ENCODE results near the gene PARD3.
"Not testable (repeated sequence)": the region's sequence is repeated elsewhere in the genome, so short reads cannot be mapped to it uniquely, and the experiment has no call there.

The PARD3 gene

DNA sequence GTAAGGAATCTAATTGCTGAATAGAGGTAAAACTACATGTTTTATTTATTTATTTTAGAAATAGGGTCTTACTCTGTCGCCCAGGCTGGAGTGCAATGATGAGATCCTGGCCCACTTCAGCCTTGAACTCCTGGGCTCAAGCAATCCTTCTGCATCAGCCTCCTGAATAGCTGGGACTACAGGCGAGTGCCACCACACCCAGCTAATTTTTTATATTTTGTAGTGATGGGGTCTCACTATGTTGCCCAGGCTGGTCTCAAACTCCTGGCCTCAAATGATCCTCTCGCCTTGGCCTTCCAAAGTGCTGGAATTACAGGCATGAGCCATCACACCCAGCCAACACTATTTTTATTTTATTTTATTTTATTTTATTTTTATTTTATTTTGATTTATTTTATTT is 170.3 kb downstream of the PARD3 start:
- not testable (repeated sequence) for DNase-seq

DNA sequence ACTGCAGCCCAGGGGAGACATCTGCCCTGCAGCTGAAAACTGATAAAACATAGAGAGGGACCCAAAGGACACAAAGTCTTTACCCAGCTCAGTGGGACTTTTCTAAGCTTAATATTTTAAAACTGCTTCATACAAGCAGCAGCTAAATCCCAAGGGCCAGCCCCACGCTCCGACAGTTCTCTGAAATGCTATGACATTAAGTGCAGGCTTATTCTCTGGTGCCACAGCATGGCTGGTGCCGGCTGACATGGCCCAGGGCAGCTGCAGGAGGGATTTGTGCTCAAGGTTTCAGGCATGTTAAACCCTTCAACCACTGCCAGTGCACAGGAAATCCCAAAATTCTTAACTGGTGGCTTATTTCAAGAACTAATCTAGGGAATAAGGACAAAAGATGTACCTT is 170.9 kb downstream of the PARD3 start:
- no peak for DNase-seq

DNA sequence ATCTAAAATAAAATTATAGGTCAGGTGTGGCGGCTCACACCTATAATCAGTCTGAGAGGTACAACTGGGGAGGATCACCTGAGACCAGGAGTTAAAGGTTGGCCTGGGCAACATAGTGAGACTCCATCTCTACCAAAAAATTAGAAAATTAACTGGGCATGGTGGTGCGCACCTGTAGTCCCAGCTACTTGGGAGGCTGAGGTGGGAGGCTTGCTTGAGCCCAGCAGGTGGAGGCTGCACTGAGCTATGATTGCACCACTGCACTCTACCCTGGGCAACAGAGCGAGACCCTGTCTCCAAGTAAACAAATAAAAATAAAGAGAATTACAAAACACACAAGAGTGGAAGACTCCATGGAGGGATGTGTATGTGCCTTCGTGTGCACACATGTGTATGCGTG is 171.5 kb downstream of the PARD3 start:
- DNase-seq: no peak

DNA sequence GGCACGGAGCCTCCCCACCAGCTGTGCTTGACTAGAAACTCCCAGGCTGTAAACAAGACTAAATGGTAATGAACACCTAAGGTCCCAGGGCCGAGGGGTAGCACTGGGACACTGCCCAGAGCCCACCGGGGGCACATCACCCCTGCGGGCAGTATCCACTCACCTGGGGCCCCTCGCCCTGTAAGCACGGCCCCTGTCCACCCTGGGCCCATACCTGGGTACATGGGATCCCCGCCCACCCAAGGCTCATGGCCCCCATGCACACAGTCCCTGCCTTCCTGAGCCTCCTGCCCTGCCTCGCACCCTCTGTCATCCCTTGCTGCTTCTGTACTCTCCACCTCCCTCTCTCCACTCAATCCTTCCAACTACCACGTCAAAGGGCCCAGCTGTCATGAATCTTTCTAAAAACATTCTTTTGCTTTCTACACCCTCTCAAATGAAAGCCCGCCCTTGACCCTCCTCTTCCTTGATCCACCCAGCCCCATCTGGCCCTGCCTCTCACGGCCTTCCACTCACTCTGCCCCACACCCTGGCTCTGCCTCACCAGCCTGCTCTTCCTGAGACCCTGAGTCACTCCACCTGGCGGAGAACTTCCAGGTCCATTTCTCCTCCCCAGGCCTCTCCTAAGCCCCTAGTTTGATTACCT is 173.1 kb downstream of the PARD3 start:
- DNase-seq: no peak

DNA sequence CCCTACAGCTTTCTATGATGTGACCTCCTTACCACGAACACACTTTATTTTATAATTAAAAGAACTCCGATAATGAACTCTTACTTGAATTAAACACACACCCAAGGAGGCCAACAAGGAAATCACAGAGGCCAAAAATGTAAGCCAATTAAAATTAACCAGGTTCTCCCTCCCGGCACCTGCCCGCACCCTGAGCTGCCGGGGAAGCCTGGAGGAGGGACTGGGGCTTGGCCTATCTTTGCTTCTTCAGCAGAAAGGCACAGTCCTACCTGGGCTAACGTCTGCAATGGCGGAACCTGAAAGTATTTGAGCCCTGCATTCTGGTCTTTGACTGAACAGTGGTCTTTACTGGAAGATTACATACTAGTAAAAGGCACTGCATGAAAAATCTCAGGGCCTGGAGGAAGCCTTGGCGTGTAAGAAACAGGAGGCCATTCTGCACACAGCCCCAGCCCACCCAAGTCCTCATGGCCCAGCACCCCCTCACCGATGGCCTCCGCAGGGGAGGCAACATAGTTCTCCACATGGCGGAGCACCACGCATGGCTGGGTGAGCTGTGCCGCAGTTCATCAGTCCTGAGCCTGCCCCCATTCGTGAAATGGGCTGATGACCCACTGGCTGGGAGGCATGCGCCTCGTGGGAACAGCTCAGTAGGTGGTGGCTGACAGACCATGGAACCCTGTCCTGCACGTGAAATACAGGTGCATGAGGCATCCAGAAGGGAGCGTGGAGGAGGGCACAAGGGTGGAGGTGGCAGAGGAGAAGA is 173.8 kb downstream of the PARD3 start:
- no peak for DNase-seq

DNA sequence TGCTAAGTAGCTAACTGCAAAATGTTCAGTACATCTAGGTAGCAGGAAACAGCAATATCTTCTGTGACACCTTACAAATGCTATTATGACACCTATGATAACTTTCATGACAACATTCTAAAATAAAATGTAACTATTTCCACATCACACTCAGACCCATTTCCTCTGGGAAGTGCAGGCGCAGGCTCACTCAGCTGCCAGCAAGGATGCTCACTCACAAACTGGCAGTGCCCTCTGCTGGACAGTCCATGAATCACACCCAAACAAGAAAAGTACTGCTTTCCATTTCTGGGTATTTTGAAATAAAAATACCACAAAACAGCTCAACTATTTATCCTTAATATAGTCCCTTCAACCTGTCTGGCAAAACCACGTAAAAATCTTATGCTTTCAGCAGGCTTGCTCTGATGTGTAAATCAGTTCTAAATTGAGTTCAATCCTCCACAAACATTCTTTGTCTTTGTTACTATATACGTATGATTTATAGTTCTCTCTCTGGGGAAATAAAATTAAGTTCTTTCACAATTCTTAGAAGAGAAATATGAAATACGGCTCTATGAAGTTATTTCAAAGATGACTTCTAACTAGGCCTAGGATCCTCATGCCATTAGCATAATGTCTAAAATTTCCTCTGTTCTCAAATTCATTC is 176.6 kb downstream of the PARD3 start:
- DNase-seq: peak; percentile 86

DNA sequence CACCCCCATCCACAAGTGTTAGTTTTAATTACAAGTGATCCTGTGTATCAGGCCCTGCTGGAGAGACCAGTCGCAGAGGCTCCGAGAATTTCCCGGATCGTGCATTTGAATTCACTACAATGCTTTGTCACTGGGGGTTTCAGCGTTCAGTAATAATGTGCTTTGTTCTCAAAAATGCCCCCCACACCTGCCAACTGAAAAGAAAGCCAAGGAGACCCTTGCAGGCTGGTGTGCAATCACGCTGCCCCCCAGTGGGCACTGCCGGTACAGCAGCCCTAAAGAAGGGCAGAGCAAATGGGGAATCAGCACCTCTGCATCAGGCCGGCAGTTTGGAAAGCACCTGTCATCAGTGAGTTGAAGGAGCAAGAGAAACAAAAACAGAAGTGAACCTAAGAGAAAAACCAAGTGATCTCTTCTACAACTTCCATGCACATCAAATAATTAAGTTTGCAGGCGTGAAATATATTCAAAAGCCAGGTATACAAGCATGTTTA is 177.6 kb downstream of the PARD3 start:
- peak; percentile 79 for DNase-seq

DNA sequence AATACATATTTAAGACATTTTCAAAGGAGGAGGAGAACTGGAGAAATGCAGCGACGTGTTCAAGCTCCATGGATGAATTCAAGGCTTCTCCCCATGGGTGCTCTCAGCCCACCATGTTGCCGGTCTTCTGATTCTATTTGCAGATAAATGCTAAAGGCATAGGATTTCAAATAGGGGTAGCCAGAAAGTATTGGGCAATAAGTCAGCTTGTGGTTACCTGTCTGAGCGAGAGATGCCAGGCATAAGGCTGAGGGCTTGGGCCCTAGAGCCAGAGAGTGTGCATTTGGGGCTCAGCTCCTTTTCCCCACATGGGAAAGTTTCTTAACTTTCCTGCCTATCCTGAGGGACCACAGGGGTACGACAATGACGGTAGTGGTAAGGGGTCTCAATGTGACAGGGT is 180.0 kb downstream of the PARD3 start:
- DNase-seq: no peak

DNA sequence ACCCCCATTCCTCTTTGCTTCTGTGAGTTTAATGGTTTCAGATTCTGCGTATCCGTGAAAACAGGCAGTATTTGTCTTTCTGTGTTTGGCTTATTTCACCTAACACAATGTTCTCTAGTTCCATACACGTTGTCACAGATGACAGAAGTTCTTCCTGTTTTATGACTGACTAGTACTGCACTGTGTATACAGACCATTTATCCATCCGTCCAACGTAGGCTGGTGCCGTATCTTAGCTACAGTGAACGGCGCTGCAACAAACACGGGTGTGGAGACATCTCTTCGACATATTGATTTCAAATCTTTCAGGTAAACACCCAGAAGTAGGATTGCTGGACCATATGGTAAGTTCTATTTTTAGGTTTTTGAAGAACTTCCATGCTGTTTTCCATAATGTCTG is 181.7 kb downstream of the PARD3 start:
- DNase-seq: no peak

DNA sequence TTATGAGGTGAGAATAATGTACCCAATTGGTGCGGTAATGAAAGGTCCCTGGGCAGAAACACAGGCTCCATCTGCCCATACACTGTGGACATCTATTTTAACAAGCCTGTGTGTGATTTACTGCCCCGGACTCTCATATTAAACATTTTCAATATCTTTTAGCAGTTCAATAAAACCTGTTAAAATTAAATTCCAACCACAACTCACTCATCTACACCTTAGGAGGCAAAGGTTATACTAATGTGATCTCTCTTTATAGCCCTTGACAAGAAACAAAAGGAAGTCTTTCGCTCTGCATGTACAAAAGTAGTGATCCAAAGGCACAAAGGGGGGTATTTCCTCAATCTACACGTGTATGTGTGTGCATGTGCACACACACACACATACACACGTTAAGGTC is 186.0 kb downstream of the PARD3 start:
- no peak for DNase-seq

DNA sequence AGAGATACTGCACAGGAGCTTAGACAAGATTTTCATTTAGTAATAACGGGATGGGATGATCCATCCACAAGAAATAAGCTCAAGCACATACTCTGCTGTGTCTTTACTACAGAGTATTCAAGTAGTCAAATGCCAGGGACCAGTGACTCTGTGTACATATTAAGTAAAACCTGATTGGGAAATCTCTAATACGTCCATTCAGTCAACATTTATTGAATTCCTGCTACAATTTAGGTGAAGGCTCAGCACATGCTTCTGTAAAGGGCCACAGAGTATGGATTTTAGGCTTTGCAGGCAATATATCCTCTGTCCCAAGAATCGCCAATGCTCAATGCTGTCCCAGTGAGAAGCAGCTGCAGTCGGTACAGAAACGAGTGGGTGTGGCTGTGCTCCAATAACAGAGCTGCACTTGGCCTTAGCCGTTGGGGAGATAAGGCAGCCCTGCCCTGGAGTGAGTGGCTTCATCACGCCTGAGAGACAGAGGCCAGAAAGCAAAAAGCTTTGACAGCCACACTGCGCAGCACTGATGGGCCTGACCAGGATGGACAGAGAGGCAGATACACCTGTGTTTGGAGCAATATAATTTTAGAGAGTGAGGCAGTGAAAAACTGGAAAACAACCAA is 186.8 kb downstream of the PARD3 start:
- no peak for DNase-seq

DNA sequence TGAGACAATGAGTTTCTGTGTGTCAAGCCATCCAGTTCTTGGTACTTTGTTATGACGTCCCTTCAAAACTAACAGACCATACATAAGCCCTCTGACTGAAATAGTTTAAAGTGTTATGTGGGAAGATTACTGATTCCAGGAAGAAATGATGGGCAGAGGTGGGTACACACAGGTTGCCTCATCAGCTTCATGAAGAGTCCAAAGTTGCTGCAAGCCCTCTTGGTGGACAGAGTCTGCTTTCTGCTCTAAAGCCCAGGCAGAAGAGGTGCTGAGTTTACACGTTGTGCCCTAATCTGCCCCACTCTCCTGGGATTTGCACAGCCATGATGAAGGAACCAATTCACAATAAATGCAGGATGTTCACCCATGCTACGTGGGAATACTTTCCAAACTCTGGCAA is 187.4 kb downstream of the PARD3 start:
- no peak for DNase-seq

DNA sequence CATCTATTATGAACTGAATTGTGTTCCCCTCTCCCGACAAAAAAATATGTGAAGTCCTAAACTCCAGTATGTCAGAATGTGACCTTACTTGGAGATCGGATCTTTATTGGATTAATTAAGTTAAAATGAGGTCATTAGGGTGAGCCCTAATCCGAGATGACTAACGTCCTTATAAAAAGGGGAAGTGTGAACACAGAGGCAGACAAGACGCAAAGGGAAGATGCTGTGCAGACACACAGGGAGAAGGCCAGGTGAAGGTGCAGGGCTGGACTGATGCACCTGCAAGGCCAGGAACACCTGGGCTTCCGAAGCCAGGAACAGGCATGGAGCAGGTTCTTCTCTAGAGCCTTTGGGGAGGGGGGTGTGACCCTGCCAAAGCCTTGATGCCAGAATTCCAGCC is 187.8 kb downstream of the PARD3 start:
- DNase-seq: no peak

DNA sequence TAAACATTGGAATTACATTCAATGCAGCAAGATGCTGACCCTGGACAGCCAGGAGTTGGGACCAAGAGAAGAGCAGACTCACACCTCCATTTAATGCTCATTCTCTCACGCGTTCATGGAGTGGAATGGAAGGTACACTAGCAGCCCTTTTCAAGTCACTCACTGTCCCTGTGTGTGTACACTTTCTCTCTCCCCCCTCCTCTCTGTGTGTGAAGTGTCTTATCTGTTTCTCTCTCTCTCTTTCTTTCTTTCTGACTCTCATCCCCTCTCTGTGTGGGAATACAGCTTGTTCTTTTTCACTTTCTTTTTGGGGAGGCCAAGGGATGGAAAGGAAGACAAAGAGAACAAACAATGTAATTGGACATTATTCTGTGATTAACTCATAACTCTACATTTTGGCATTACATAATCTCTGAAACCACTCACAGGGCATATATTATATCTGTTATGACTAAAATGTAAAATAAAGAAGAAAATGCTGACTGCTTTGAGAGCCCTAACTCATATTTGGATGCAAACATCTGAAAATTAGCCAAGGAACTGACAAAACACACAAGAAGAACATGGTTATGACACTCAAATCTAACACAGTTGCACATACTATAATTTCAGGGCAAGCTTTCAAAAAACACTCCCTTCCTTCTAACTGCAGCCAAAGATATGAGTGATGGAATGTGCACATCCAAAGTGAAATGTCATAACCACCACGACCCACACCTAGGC is 188.8 kb downstream of the PARD3 start:
- DNase-seq: no peak

DNA sequence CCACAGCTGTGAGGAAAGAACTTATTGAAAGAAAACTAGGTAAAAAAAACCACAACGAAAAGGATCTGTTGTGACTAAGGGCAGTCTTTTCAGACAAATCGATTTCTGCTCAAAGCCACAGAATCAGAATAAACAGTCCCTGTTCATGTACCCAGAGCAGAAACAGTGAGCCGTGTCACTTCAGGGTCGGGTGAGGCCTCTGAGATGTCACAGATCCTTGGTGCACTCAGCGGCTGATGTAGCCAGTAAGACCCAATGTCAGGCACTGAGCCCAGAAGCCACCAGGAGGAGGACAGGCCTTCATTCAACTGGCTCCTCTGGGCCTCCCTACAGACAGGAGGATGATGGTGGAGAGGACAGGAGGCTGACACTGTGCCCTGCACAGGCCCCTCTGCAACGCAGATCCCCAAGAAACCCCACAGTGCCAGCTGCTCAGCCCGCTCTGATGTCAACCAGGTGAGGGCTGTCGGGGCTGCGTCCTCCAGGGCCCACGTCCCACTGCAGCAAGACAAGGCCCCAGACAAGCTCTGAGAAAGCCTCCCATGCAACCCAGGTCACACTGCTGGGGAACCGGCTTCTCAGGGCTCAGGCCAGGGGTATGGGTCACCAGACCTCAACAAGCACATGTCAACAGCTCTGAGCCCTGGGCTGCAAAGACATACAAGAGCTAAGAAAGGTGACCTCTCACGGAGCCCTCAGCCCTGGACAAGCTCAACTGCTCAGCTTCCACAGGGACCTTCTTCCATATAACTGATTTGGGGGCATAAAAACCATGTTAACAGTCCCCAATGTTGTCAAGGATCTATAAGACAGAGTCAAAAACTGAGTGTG is 190.6 kb downstream of the PARD3 start:
- no peak for DNase-seq

DNA sequence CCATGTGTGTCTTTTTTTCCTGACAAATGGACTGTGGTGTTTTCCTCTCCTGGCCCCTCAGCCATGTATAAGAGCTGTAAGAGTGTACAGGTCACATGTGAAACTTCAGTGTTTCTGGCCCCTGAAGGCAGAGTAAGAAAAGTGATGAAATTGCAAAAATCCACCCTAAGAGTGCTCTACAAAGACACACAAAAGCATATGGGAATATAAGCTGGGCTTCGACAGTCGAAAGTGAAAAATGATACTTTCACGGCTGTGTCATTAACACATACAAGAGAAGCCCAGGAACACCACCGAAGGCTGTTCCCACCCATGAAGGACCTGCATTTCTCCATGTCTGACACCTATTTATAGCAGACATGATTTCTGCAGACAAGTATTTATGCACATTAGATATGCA is 192.2 kb downstream of the PARD3 start:
- DNase-seq: no peak

DNA sequence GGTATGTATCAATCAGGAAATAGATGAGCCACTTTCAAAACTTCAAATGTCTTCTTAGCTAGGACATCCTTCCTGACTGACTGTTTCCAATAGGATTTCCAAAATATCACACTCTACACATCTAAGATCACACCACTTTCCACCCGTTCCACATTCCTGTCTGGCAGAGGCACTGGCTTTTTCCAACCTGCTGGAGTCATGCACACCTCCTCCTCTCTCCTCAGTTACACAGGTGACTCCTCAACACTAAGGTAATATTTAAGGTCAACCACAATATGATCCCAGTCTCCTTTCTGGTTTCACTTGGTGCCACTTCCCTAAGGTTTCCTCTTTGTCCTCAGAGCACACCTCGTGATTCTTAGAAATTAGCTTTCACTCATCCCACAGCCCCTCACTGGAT is 196.5 kb downstream of the PARD3 start:
- no peak for DNase-seq

DNA sequence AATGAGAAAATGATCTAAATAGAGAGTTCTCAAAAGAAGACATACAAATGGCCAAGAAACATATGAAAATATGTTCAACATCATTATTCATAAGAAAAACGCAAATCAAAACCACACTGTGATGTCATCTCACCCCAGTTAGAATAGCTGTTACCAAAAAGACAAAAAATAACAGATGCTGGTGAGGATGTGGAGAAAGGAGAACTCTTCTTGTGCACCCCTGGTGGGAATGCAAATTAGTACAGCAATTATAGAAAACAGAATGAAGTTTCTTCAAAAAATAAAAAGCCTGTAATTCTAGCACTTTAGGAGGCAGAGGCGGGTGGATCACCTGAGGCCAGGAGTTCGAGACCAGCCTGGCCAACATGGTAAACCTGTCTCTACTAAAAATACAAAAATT is 199.3 kb downstream of the PARD3 start:
- DNase-seq: no peak

DNA sequence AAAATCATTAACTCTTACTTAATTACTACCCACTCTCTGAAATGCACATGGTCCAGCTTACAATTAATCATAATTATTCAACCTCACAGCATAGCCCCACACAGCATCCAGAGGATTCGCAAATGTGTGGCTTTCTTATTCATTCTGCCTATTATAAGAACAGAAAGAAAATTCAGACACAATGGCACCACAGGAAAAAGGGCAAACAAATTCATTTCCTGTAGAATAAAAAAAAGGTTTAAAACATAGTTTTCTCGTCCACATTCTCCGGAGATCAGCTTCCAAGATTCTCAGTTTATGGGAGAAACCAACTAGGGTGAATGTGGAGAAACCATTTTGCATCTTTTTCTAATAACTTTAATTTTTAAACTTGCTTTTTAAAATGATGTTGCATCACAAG is 201.6 kb downstream of the PARD3 start:
- DNase-seq: no peak

DNA sequence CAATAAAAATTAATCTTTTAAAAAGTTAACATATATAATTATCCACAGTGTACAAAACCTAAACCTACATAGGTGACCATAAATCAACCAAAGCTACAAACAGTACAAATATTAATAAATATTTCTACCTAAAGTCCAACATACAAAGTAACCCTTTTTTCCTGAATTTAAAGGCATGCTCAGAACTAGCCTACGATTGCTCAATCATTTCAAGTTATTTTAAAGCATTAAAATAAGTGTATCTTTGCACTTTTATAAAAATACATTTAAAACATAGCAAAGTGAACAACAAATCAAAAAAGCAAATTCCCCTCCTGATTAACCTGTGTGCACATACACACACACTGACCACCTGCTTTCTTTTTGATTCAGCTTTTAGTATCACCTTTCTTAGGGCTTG is 202.2 kb downstream of the PARD3 start:
- no peak for DNase-seq

DNA sequence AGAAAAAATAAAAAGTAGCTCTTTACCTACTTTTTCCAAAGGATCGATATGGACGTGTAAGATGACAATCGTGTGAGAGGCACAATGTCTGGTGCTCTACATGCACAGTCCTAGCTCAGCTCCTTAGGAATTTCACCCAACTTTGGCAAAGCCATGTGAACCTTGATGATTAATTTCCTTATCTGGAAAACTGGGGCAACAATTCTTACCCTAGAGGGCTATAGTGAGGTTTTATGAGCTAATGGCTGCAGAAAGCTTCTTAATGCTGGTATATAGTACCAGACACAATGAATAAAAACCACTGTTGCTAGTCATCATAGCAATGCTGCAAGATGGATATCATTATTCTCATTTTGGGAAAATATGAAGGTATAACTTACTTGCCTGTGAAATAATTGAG is 202.7 kb downstream of the PARD3 start:
- DNase-seq: no peak

DNA sequence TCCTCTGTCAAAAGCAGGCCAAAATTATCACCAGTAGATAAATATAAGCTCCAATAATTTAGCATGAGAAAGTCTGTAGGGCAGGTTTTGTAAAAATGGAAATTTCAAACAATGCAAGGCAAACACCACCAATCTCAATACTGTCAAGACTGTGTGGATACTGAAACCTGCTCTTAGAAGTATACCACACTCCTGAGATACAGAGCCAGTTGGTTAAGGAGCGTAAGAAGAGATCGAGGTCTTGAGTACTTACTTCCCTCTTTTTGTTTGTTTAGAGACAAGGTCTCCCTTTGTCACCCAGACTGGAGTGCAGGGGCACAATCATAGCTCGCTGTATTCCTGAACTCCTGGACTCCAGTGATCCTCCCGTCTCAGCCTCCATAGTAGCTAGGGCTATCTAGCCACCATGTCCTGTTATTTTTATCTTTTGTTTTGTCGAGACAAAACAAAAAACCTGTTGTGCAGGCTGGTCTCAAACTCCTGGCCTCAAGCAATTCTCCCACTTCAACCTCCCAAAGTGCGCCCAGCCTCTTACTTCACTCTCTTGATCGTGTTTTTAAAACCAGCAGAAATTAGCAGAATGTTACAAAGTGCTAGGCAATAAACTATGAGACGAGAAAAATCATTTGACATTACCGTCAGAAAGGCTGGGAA is 205.7 kb downstream of the PARD3 start:
- no peak for DNase-seq
